Limb (tissue), 2 donors: ENCODE results near the gene CPT1B.
A peak's percentile ranks its signal among the peaks of the same experiment; 100 is the strongest.
"Not testable (repeated sequence)": the region's sequence is repeated elsewhere in the genome, so short reads cannot be mapped to it uniquely, and the experiment has no call there.

Experiments
- DNase-seq, 2 donors: peaks; one replicate each; pipeline ENCODE4 v3.0.0-alpha.2; 2016; ENCODE audit errors: extremely low spot score in 2 of 2

The CPT1B gene

GRCh38 chr22:50609599-50609998 is 31.4 kb upstream of the CPT1B start:
- no peak for DNase-seq

GRCh38 chr22:50608996-50609395 is 30.8 kb upstream of the CPT1B start:
- no peak for DNase-seq

GRCh38 chr22:50608058-50608840 is 30.0 kb upstream of the CPT1B start:
- DNase-seq: not testable (repeated sequence)

GRCh38 chr22:50607659-50608020 is 29.4 kb upstream of the CPT1B start:
- DNase-seq: no peak

GRCh38 chr22:50606946-50607658 is 28.9 kb upstream of the CPT1B start:
- no peak for DNase-seq

GRCh38 chr22:50606165-50606945 is 28.1 kb upstream of the CPT1B start:
- no peak for DNase-seq

- no peak for DNase-seq
These were observed 27.4 kb upstream of the CPT1B start for GRCh38 chr22:50605613-50606074.

GRCh38 chr22:50605002-50605612 is 26.9 kb upstream of the CPT1B start:
- DNase-seq: no peak

GRCh38 chr22:50604256-50605001 is 26.2 kb upstream of the CPT1B start:
- no peak for DNase-seq

GRCh38 chr22:50603511-50604255 is 25.5 kb upstream of the CPT1B start:
- no peak for DNase-seq

- no peak for DNase-seq
These were observed 24.1 kb upstream of the CPT1B start for GRCh38 chr22:50602338-50602700.

GRCh38 chr22:50601669-50602337 is 23.6 kb upstream of the CPT1B start:
- DNase-seq: no peak

GRCh38 chr22:50600967-50601668 is 22.9 kb upstream of the CPT1B start:
- DNase-seq: no peak

- DNase-seq: peak in 1 of 2 donors; percentile 67
These were observed 22.3 kb upstream of the CPT1B start, which contains the start of gene MAPK8IP2 for GRCh38 chr22:50600538-50600937. TSS of gene MAPK8IP2 (plus strand) at chr22:50600793. CDS start at chr22:50600819, 26 bp downstream.

GRCh38 chr22:50599816-50600455 is 21.7 kb upstream of the CPT1B start:
- DNase-seq: peak in 1 of 2 donors; percentile 86

- no peak for DNase-seq
These were observed 18.9 kb upstream of the CPT1B start for GRCh38 chr22:50597097-50597496.

- DNase-seq: no peak
These were observed 17.0 kb upstream of the CPT1B start for GRCh38 chr22:50595189-50595588.

- no peak for DNase-seq
These were observed 9.2 kb upstream of the CPT1B start for GRCh38 chr22:50587407-50587806.
